ENCODE data around the gene ELAVL4.

The ELAVL4 gene

DNA sequence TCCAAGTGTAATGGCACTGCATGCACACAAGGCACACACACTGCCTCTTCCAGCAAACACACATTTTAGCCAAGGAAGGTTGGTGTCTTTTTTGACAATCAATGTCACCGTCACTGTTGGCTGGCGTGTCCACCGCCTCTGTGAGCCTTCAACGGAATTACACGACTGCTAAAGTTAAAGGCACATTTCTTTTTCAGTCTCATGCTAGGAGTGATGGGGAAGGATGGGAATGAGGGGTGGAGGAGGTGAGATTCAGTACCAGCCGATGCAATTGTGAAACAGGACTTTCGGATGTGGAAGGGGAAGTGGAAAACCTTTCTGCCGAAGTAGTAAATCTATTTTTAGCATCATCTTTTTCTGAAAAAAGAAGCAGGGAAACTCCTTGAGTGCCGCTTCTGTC, 1.4 kb downstream of the ELAVL4 start:
- no peak for DNase-seq
- Mint-ChIP-seq H3K27me3 (ENCODE audit: low read depth, poor library complexity) (peaks cover 8% of the 10 kb centered on the region), H3K4me1 (peaks cover 20% of the 10 kb centered on the region), H3K4me3 (peak overlapping the region; percentile 46), H3K36me3 (ENCODE audit: low read depth) (no peaks in the 10 kb centered on the region), H3K27ac (no peak overlapping the region), H3K9me3 (peaks cover 75% of the 10 kb centered on the region)
- TF ChIP-seq, protein P1, sequence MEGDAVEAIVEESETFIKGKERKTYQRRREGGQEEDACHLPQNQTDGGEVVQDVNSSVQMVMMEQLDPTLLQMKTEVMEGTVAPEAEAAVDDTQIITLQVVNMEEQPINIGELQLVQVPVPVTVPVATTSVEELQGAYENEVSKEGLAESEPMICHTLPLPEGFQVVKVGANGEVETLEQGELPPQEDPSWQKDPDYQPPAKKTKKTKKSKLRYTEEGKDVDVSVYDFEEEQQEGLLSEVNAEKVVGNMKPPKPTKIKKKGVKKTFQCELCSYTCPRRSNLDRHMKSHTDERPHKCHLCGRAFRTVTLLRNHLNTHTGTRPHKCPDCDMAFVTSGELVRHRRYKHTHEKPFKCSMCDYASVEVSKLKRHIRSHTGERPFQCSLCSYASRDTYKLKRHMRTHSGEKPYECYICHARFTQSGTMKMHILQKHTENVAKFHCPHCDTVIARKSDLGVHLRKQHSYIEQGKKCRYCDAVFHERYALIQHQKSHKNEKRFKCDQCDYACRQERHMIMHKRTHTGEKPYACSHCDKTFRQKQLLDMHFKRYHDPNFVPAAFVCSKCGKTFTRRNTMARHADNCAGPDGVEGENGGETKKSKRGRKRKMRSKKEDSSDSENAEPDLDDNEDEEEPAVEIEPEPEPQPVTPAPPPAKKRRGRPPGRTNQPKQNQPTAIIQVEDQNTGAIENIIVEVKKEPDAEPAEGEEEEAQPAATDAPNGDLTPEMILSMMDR (IDR thresholded peaks at IDR 0.05) = no peak

DNA sequence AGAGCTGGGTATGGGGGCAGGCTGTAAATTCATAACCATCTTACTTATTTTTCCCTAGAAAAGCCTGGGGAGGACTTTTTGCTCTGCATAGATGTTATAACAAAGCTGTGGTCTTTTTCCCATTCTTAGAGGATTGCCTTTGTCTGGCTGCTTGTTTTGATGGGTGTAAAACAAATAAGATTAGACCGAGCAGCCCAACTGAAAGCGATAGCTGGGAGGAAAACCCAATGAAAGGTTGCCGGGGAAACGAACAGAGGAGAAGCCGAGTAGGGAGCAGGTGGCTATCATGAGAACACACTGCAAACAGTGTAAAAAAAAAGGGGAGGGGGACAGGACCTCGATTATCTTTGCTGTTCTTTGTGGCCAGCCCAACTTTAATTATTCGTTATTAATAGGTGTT, 1.9 kb downstream of the ELAVL4 start:
- H3K9me3 Mint-ChIP-seq = peaks cover 72% of the 10 kb centered on the region
- TF ChIP-seq, protein P1 (IDR thresholded peaks at IDR 0.05) = no peak
- no peaks in the 10 kb centered on the region for H3K36me3 Mint-ChIP-seq (ENCODE audit: low read depth)
- no peak overlapping the region for H3K27ac Mint-ChIP-seq
- no peak for DNase-seq
- peak overlapping the region; percentile 30 for H3K4me3 Mint-ChIP-seq
- H3K4me1 Mint-ChIP-seq = peaks cover 20% of the 10 kb centered on the region
- peaks cover 8% of the 10 kb centered on the region for H3K27me3 Mint-ChIP-seq (ENCODE audit: low read depth, poor library complexity)

DNA sequence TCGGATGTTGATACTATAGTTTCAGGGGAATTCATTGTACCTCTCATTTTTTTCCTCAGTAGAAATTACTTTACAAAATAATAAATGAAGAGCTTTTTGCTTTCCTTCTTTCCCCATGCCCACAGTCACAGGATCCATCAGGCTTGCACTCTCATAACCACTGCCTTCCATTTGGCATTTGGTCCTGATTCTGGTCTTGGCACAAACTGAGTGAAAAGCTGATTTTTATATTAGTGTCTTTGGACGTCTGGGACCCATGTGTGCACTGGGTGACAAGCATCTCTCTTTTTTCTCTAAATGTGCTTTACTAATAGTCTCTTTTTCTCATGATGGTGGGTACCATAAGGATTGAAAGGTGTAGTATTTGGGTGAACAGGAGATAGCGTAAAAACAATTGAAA, 2.8 kb downstream of the ELAVL4 start:
- Mint-ChIP-seq H3K36me3 (ENCODE audit: low read depth) (no peaks in the 10 kb centered on the region), H3K27ac (no peak overlapping the region), H3K9me3 (peaks cover 71% of the 10 kb centered on the region), H3K27me3 (ENCODE audit: low read depth, poor library complexity) (peaks cover 14% of the 10 kb centered on the region), H3K4me1 (peaks cover 20% of the 10 kb centered on the region), H3K4me3 (no peak overlapping the region)
- TF ChIP-seq, protein P1 (IDR thresholded peaks at IDR 0.05) = no peak
- no peak for DNase-seq

DNA sequence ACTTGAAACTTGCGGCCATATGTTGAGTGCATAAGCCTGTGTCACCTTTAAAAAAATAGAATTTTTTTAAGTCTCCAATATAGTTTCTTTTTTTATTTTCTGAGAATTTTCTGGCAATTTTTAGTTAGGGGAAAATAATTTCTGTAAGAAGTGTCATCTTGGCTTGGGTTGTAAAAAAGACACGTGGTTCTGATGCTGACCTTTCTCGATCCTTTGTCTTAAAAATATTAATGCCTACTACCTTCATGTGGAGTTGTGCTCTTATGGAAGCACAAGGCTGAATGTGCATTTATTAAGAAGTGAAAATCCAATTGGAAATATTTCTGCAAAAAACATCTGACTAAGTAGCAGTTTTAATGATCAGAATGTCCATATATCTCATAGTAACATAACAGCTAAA, 3.5 kb downstream of the ELAVL4 start:
- no peak overlapping the region for H3K27ac Mint-ChIP-seq

DNA sequence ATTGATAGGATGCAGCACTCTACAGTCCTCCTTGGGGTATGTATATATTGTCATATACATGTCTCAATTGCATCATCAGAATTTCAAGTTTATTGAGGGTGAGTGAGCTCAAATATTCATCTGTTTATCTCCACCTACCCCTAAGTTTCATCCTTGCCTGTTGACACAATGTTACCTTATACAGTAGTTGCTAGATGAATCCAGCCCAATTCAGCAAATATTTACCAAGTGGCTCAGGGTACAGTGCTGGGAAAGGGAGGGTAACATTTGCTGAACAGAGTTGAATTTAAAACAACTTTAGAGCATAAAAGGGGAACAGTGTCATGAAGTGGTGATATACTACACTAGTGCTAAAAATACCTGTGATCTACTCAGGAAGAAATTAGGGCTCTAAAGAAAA, 14.4 kb downstream of the ELAVL4 start:
- TF ChIP-seq, protein P1 (IDR thresholded peaks at IDR 0.05) = no peak
- no peaks in the 10 kb centered on the region for H3K27me3 Mint-ChIP-seq (ENCODE audit: low read depth, poor library complexity)
- no peaks in the 10 kb centered on the region for H3K4me1 Mint-ChIP-seq

More for the DNA sequence above, 3.5 kb downstream of the ELAVL4 start:
- peaks cover 14% of the 10 kb centered on the region for H3K27me3 Mint-ChIP-seq (ENCODE audit: low read depth, poor library complexity)
- TF ChIP-seq, protein P1 (IDR thresholded peaks at IDR 0.05) = no peak
- DNase-seq = no peak
- H3K36me3 Mint-ChIP-seq (ENCODE audit: low read depth) = no peaks in the 10 kb centered on the region
- peaks cover 70% of the 10 kb centered on the region for H3K9me3 Mint-ChIP-seq
- peaks cover 20% of the 10 kb centered on the region for H3K4me1 Mint-ChIP-seq
- no peak overlapping the region for H3K4me3 Mint-ChIP-seq

DNA sequence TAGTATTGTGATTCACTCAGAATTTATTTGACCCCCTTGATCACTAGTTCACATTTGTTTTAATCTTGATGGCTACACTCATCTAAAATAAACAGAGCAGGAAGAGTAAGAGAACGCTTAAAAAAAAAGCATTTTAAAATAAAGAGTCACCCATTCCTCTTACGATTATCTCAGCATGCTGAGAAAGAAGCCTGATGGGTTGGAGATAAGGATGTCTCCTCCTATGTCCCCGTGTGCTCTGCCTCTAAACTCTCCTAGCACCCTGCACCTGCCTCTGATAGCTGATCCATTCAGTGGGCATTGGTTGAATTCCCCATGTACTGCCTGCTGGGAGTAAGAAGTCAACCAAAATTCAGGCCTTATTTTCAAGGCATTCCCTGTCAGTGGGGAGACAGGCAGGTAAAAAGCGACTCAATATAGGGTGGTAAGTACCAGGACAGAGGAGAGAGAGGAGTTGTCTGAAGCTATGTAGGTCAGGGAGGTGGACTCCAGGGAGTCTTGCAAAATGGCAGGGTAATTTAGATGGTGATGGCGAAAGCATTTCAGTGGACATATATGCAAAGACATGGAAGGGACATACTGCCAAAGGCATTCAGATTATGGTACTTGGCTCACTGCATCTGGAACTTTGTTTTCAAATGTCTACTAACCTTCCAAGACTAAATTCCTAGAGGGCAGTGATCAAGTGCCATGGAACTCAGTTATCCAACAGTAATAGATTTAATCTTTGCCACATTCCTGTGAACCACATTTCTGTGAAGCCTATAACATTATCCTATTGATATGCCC, 18.4 kb downstream of the ELAVL4 start:
- no peak for DNase-seq
- Mint-ChIP-seq H3K27me3 (ENCODE audit: low read depth, poor library complexity) (no peaks in the 10 kb centered on the region), H3K9me3 (peaks cover 42% of the 10 kb centered on the region), H3K36me3 (ENCODE audit: low read depth) (no peaks in the 10 kb centered on the region), H3K27ac (no peak overlapping the region), H3K4me3 (no peak overlapping the region), H3K4me1 (no peaks in the 10 kb centered on the region)
- TF ChIP-seq, protein P1 (IDR thresholded peaks at IDR 0.05) = no peak

More for the DNA sequence above, 14.4 kb downstream of the ELAVL4 start:
- H3K27ac Mint-ChIP-seq = no peak overlapping the region
- no peak for DNase-seq
- no peak overlapping the region for H3K4me3 Mint-ChIP-seq
- no peaks in the 10 kb centered on the region for H3K36me3 Mint-ChIP-seq (ENCODE audit: low read depth)
- H3K9me3 Mint-ChIP-seq = peaks cover 45% of the 10 kb centered on the region
